DOHH2 (cell line): ENCODE results near the gene MYDGF.

ENCODE experiments used
- H3F3A ChIP-seq: fragments of 200-600 bp; sonication (generic), shearing (Covaris generic); 2 replicates; pipeline ENCODE4 v1.6.0; 2016; ENCODE audit warnings: antibody characterized with exemption, mild to moderate bottlenecking; ENCODE audit not compliant: control insufficient read depth, insufficient read depth
- H3K27ac ChIP-seq: fragments of 200-600 bp; sonication (generic); 2 replicates; pipeline ENCODE4 v1.5.1; 2014; ENCODE audit warnings: low read depth, mild to moderate bottlenecking, low read length, moderate library complexity
- H3K27me3 ChIP-seq: fragments of 200-600 bp; sonication (generic); 2 replicates; pipeline ENCODE4 v1.6.1; 2014; ENCODE audit warnings: mild to moderate bottlenecking, low read length, mixed read lengths; ENCODE audit not compliant: control insufficient read depth
- H3K36me3 ChIP-seq: fragments of 200-600 bp; sonication (generic); 2 replicates; pipeline ENCODE4 v1.6.1; 2014; ENCODE audit warnings: mild to moderate bottlenecking, low read length, moderate library complexity, mixed read lengths; ENCODE audit not compliant: control insufficient read depth
- H3K4me1 ChIP-seq: fragments of 200-600 bp; sonication (generic); 2 replicates; pipeline ENCODE4 v1.6.1; 2014; ENCODE audit warnings: mild to moderate bottlenecking, low read length, mixed read lengths; ENCODE audit not compliant: control insufficient read depth
- H3K4me2 ChIP-seq: fragments of 200-600 bp; sonication (generic); 2 replicates; pipeline ENCODE4 v1.6.0; 2014; ENCODE audit warnings: mild to moderate bottlenecking, low read length, moderate library complexity
- H3K4me3 ChIP-seq: fragments of 200-600 bp; sonication (generic); 2 replicates; pipeline ENCODE4 v1.5.1; 2014; ENCODE audit warnings: mild to moderate bottlenecking, low read length, mixed read lengths
- H3K79me2 ChIP-seq: fragments of 200-600 bp; sonication (generic); 2 replicates; pipeline ENCODE4 v1.6.1; 2014; ENCODE audit warnings: mild to moderate bottlenecking, low read length, mixed read lengths; ENCODE audit not compliant: control insufficient read depth
- H3K9me2 ChIP-seq: fragments of 200-600 bp; sonication (generic); replicated peaks from 2 replicates; pipeline ENCODE4 v1.6.1; 2014; ENCODE audit warnings: mild to moderate bottlenecking, low read length, mixed read lengths; ENCODE audit not compliant: control insufficient read depth
- H3K9me3 ChIP-seq: fragments of 200-600 bp; sonication (generic); 2 replicates; pipeline ENCODE4 v1.6.1; 2014; ENCODE audit warnings: antibody characterized with exemption, low read length, mixed read lengths; ENCODE audit not compliant: control insufficient read depth, insufficient read depth
- H4K20me1 ChIP-seq: fragments of 200-600 bp; sonication (generic); 2 replicates; pipeline ENCODE4 v1.6.0; 2014; ENCODE audit warnings: low read depth, mild to moderate bottlenecking, antibody characterized with exemption, low read length, moderate library complexity; ENCODE audit not compliant: control insufficient read depth, insufficient read depth
- CTCF ChIP-seq: fragments of 200-600 bp; sonication (generic); IDR thresholded peaks from one replicate; pipeline ENCODE4 v1.5.1; 2014; ENCODE audit warnings: antibody characterized with exemption, mild to moderate bottlenecking, low read depth, low read length; ENCODE audit not compliant: poor library complexity, severe bottlenecking
- EZH2phosphoT487 ChIP-seq: fragments of 200-600 bp; sonication (generic); IDR thresholded peaks from 2 replicates; pipeline ENCODE4 v1.6.1; 2017; ENCODE audit warnings: borderline replicate concordance, mild to moderate bottlenecking, antibody characterized with exemption, low read length, moderate library complexity, mixed read lengths

MYDGF gene

GRCh38 chr19:4622695-4623421 lies 47.3 kb downstream of the MYDGF start:
- no peak overlapping the region for H3K4me2 ChIP-seq
- 0 out of 2 replicates have a peak, but pooled peaks cover 4% of the 10 kb centered on the region for H3K27me3 ChIP-seq
- no peaks in the 10 kb centered on the region for H3K9me2 ChIP-seq
- no peaks in the 10 kb centered on the region for H3F3A ChIP-seq
- no peak overlapping the region for H3K4me3 ChIP-seq
- no peaks in the 10 kb centered on the region for H3K4me1 ChIP-seq
- TF ChIP-seq EZH2phosphoT487 (no peak), CTCF (no peak)
- no peaks in the 10 kb centered on the region for H3K79me2 ChIP-seq
- H3K9me3 ChIP-seq, result no peaks in the 10 kb centered on the region
- H3K27ac ChIP-seq, result no peak overlapping the region
- no peaks in the 10 kb centered on the region for H4K20me1 ChIP-seq
- no peaks in the 10 kb centered on the region for H3K36me3 ChIP-seq

- Histone ChIP-seq H4K20me1 (no peaks in the 10 kb centered on the region), H3K4me3 (no peak overlapping the region), H3K4me1 (no peaks in the 10 kb centered on the region), H3K4me2 (no peak overlapping the region), H3K36me3 (no peaks in the 10 kb centered on the region), H3K27ac (no peak overlapping the region), H3F3A (no peaks in the 10 kb centered on the region), H3K9me2 (no peaks in the 10 kb centered on the region), H3K9me3 (no peaks in the 10 kb centered on the region), H3K27me3 (0 out of 2 replicates have a peak, but pooled peaks cover 4% of the 10 kb centered on the region), H3K79me2 (no peaks in the 10 kb centered on the region)
- TF ChIP-seq EZH2phosphoT487, result no peak
- TF ChIP-seq CTCF, result no peak
Measured at GRCh38 chr19:4620675-4621074, 49.5 kb downstream of the MYDGF start.

GRCh38 chr19:4619668-4620294 lies 50.4 kb downstream of the MYDGF start:
- no peaks in the 10 kb centered on the region for H3K79me2 ChIP-seq
- no peak overlapping the region for H3K4me2 ChIP-seq
- H3K36me3 ChIP-seq, result no peaks in the 10 kb centered on the region
- no peaks in the 10 kb centered on the region for H3K4me1 ChIP-seq
- H3K9me3 ChIP-seq, result no peaks in the 10 kb centered on the region
- H4K20me1 ChIP-seq, result no peaks in the 10 kb centered on the region
- TF ChIP-seq EZH2phosphoT487 (no peak), CTCF (no peak)
- no peaks in the 10 kb centered on the region for H3K9me2 ChIP-seq
- no peak overlapping the region for H3K4me3 ChIP-seq
- no peaks in the 10 kb centered on the region for H3F3A ChIP-seq
- 0 out of 2 replicates have a peak, but pooled peaks cover 4% of the 10 kb centered on the region for H3K27me3 ChIP-seq
- no peak overlapping the region for H3K27ac ChIP-seq
